HepG2 (cell line): ENCODE data around the gene CCDC154. TPM values are rescaled to one million over a fixed set of nuclear protein-coding genes. Genes with fewer than 3 reads are reported as not detected.

ENCODE experiments used
- ATAC-seq: fragments of 200-7000 bp; cut with Tn5 transposase; 3 replicates; pipeline ENCODE4 v1.9.1; 2020; ENCODE audit warnings: mild to moderate bottlenecking, moderate library complexity
- BruUV-seq: library from RNA; stranded (reverse); fragments of 400-500 nt; replicated peaks from 2 replicates; lab custom pipeline; 2021; lab: Mats Ljungman, UMichigan
- CTCF ChIA-PET: fragments of 300-600 bp; formaldehyde crosslinking; extraction: SDS; loops from one replicate; lab custom pipeline; 2021; ENCODE audit warnings: low total read pairs, inconsistent platforms, low intra/inter-chr PET ratio; lab: Yijun Ruan, JAX
- POLR2A ChIA-PET: fragments of 350-600 bp; sonication (Branson Sonifier 250); formaldehyde crosslinking; loops from one replicate; lab custom pipeline; 2020; ENCODE audit warnings: antibody characterized with exemption, inconsistent platforms; lab: Yijun Ruan, JAX
- DNase-seq: peaks from one replicate; pipeline ENCODE4 v3.0.0-alpha.2; 2015; ENCODE audit warnings: low spot score
- FAIRE-seq: peaks from 3 replicates; lab custom pipeline; 2011; peaks lifted over from hg19 to GRCh38; lab: Jason Lieb, UNC
- H2AFZ ChIP-seq: one replicate; pipeline ENCODE4 v1.6.1; 2011; ENCODE audit warnings: low read length, inconsistent platforms
- H3K27ac ChIP-seq: fragments of 300-600 bp; 3 replicates; pipeline ENCODE4 v1.8.0; 2011; ENCODE audit warnings: mixed run types, mild to moderate bottlenecking, mixed read lengths, low read length, inconsistent platforms; ENCODE audit not compliant: insufficient read depth; ENCODE audit errors: extremely low read length
- H3K27me3 ChIP-seq, 2 experiments: fragments of 200-600 bp in 1 of 2; 2 replicates in 1 of 2; 3 replicates in 1 of 2; pipeline versions ENCODE4 v1.6.0 to v1.8.0; 2011; ENCODE audit warnings: low read length in 2 of 2, mild to moderate bottlenecking in 2 of 2, moderate library complexity in 2 of 2, inconsistent platforms in 1 of 2; ENCODE audit not compliant: insufficient read depth in 2 of 2, control insufficient read depth in 1 of 2
- H3K36me3 ChIP-seq, 2 experiments: fragments of 200-600 bp in 1 of 2; replicated peaks in 1 of 2; 2 replicates in 1 of 2; 3 replicates in 1 of 2; pipeline versions ENCODE4 v1.5.1 to v1.8.0; 2011; ENCODE audit warnings: low read length in 2 of 2, inconsistent platforms in 1 of 2; ENCODE audit not compliant: insufficient read depth in 2 of 2, control insufficient read depth in 1 of 2
- H3K4me1 ChIP-seq: 2 replicates; pipeline ENCODE4 v1.5.1; 2012; ENCODE audit warnings: low read length, inconsistent platforms; ENCODE audit not compliant: insufficient read depth
- H3K4me2 ChIP-seq: 2 replicates; pipeline ENCODE4 v1.6.0; 2011; ENCODE audit warnings: low read depth, low read length, inconsistent platforms
- H3K4me3 ChIP-seq, 3 experiments: fragments of 200-600 bp in 1 of 3; sonication (generic), shearing (Covaris generic) in 1 of 3; replicated peaks in 1 of 3; 2 replicates each; pipeline ENCODE4 v1.5.1; 2011 to 2016; ENCODE audit warnings: low read length in 3 of 3, inconsistent platforms in 2 of 3, low read depth in 2 of 3, mild to moderate bottlenecking in 2 of 3, control low read depth in 1 of 3, mixed read lengths in 1 of 3; ENCODE audit not compliant: insufficient read depth in 1 of 3
- H3K79me2 ChIP-seq: one replicate; pipeline ENCODE4 v1.6.1; 2011; ENCODE audit warnings: low read length, inconsistent platforms; ENCODE audit not compliant: insufficient read depth
- H3K9ac ChIP-seq: 2 replicates; pipeline ENCODE4 v1.6.0; 2011; ENCODE audit warnings: mild to moderate bottlenecking, low read depth, low read length, inconsistent platforms; ENCODE audit not compliant: insufficient read depth
- H3K9me3 ChIP-seq: 2 replicates; pipeline ENCODE4 v1.5.1; 2012; ENCODE audit warnings: mild to moderate bottlenecking, low read length
- H4K20me1 ChIP-seq: 2 replicates; pipeline ENCODE4 v1.6.0; 2011; ENCODE audit warnings: inconsistent platforms, mild to moderate bottlenecking, low read length, moderate library complexity; ENCODE audit not compliant: insufficient read depth
- AGO2 ChIP-seq: fragments of 200-400 bp; formaldehyde crosslinking; optimal IDR thresholded peaks from 2 replicates; pipeline ENCODE3; 2017; ENCODE audit warnings: mild to moderate bottlenecking, low read depth, low read length, moderate library complexity
- HMGXB3 ChIP-seq: sonication (generic); formaldehyde crosslinking; IDR thresholded peaks from 2 replicates; pipeline ENCODE4 v1.4.0; 2020; ENCODE audit warnings: missing genetic modification reagents, borderline replicate concordance
- MED8 ChIP-seq: sonication (generic); formaldehyde crosslinking; IDR thresholded peaks from 2 replicates; pipeline ENCODE4 v1.8.1; 2023; ENCODE audit warnings: mild to moderate bottlenecking, missing genetic modification reagents; ENCODE audit not compliant: insufficient replicate concordance
- MYNN ChIP-seq: sonication (generic); formaldehyde crosslinking; IDR thresholded peaks from 2 replicates; pipeline ENCODE4 v1.4.0; 2020; ENCODE audit warnings: mild to moderate bottlenecking, low read depth, missing genetic modification reagents
- TAF1 ChIP-seq: sonication (generic); formaldehyde crosslinking; IDR thresholded peaks from 2 replicates; pipeline ENCODE4 v1.4.0; 2020; ENCODE audit warnings: missing genetic modification reagents
- ZNF331 ChIP-seq: sonication (generic); formaldehyde crosslinking; IDR thresholded peaks from 2 replicates; pipeline ENCODE4 v1.4.0; 2020; ENCODE audit warnings: missing genetic modification reagents
- ZNF556 ChIP-seq: sonication (generic); formaldehyde crosslinking; IDR thresholded peaks from 2 replicates; pipeline ENCODE4 v1.4.0; 2020; ENCODE audit warnings: mild to moderate bottlenecking, missing genetic modification reagents, borderline replicate concordance
- ZNF788 ChIP-seq: sonication (generic); formaldehyde crosslinking; IDR thresholded peaks from 2 replicates; pipeline ENCODE4 v1.5.0; 2020; ENCODE audit warnings: mild to moderate bottlenecking, missing genetic modification reagents, borderline replicate concordance
- ZSCAN31 ChIP-seq: sonication (generic); formaldehyde crosslinking; IDR thresholded peaks from 2 replicates; pipeline ENCODE4 v1.5.0; 2020; ENCODE audit warnings: low read depth, mild to moderate bottlenecking, missing genetic modification reagents
- ZSCAN5A ChIP-seq: sonication (generic); formaldehyde crosslinking; IDR thresholded peaks from 2 replicates; pipeline ENCODE4 v1.8.0; 2022; ENCODE audit warnings: mild to moderate bottlenecking, missing genetic modification reagents, borderline replicate concordance
- WGBS: methylation state at CpG from one replicate; pipeline ENCODE4 v1.1.6; 2017; ENCODE audit warnings: low lambda C conversion rate; 5-methylcytosine and 5-hydroxymethylcytosine counted together
- in situ Hi-C: cut with HindIII; loops from 2 replicates; pipeline ENCODE4 v1.10.0; 2017; ENCODE audit warnings: low pct_unique_long_range_greater_than_20kb; ENCODE audit not compliant: extremely low pct_ligation_motif_present
- intact Hi-C: fragments of 100-400 bp; cut with micrococcal nuclease; formaldehyde crosslinking; loops from one replicate; pipeline ENCODE4 v1.10.0; 2022; ENCODE audit not compliant: unreplicated experiment
- polyA plus RNA-seq, 8 experiments: library from polyadenylated mRNA; depleted of rRNA in 3 of 8; stranded (reverse) in 7 of 8; unstranded in 1 of 8; fragments of >200 nt; fragmentation: Illumina TruSeq in 4 of 8; extraction: Trizol in 4 of 8; gene quantifications; 2 replicates each; pipeline versions ENCODE4 v1.2.1 to v1.2.3, GENCODE V29; 2011 to 2016; ENCODE audit warnings: low read depth in 4 of 8, missing spikeins in 1 of 8, mixed read lengths in 1 of 8; ENCODE audit not compliant: insufficient read depth in 1 of 8
- total RNA-seq, 5 experiments: library from RNA; depleted of rRNA; stranded (reverse); fragments of >200 nt; fragmentation: Illumina TruSeq; extraction: Trizol; gene quantifications; 2 replicates each; pipeline ENCODE4 v1.2.3, GENCODE V29; 2016; ENCODE audit warnings: low read depth in 1 of 5

The CCDC154 gene
- total and polyA plus RNA-seq, 2 of the 13 experiments (the other 11 are each of a cell fraction or from before 2014, with no cell fraction given): 0.92 to 1.5 TPM

DNA sequence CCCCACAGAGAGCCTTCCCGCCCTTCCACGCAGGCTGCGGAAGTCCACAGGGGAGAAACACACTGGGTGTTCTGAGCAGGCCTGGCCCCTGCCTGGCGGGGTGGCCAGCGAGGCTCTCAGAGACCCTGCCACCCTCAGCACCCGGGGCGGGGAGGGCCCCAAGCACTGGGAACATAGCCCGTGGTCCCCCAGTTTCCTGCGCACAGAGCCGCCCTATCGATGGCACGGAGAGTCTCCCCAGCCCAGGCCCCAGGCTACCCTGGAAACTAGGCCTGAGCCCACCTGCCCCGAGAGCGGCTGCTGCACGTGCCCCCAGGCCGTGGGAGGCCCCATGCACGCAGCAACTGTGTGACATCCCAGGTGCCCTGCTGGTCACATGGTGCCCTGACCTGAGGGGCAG is 10.2 kb upstream of the CCDC154 start:
- peaks cover 11 to 23% of the 10 kb centered on the region in 2 experiments; a peak in 4 of 5 replicates for H3K36me3 ChIP-seq
- ATAC-seq: no peak
- FAIRE-seq: no peak

GRCh38 chr16:1453316-1453715 is 9.0 kb upstream of the CCDC154 start:
- CTCF ChIA-PET: no interaction called here
- POLR2A ChIA-PET: no interaction called here
- no peaks in the 10 kb centered on the region for H4K20me1 ChIP-seq
- DNase-seq (no peak), ATAC-seq (no peak), FAIRE-seq (no peak)
- H3K27ac ChIP-seq: no peak overlapping the region
- no peaks in the 10 kb centered on the region for H3K27me3 ChIP-seq
- H3K9me3 ChIP-seq: no peaks in the 10 kb centered on the region
- no peak overlapping the region for H3K9ac ChIP-seq
- H3K4me3 ChIP-seq: no peak overlapping the region
- H3K79me2 ChIP-seq: no peaks in the 10 kb centered on the region
- no peak overlapping the region for H2AFZ ChIP-seq
- WGBS: 98% methylated on average over 18 of the region's 19 CpGs
- in situ Hi-C loops (no loop called here), intact Hi-C loops (no loop called here)
- no peak overlapping the region for H3K4me2 ChIP-seq
- H3K4me1 ChIP-seq: no peaks in the 10 kb centered on the region
- peaks cover 9 to 16% of the 10 kb centered on the region in 2 experiments; a peak in 4 of 5 replicates for H3K36me3 ChIP-seq
- BruUV-seq: no TSS peak
- TF ChIP-seq ZSCAN5A (no peak), ZSCAN31 (CRISPR knock-in tag) (no peak), HMGXB3 (CRISPR knock-in tag) (no peak), MYNN (CRISPR knock-in tag) (no peak), TAF1 (CRISPR knock-in tag) (no peak), MED8 (no peak), ZNF331 (CRISPR knock-in tag) (no peak), ZNF556 (no peak)

More for the DNA sequence above, 10.2 kb upstream of the CCDC154 start:
- ChIA-PET POLR2A (no interaction called here), CTCF (no interaction called here)
- Histone ChIP-seq H2AFZ (no peak overlapping the region), H3K9ac (no peak overlapping the region), H3K9me3 (no peaks in the 10 kb centered on the region)
- intact Hi-C loops: no loop called here
- no peak for TF ChIP-seq ZNF788 (CRISPR knock-in tag)
- TF ChIP-seq AGO2: peak; percentile 41
- TF ChIP-seq, all 625 proteins: peak for 1
- in situ Hi-C loops: no loop called here
- Histone ChIP-seq H3K79me2 (no peaks in the 10 kb centered on the region), H3K4me3 (no peak overlapping the region), H3K27me3 (no peaks in the 10 kb centered on the region), H3K27ac (no peak overlapping the region), H3K4me1 (no peaks in the 10 kb centered on the region), H4K20me1 (no peaks in the 10 kb centered on the region), H3K4me2 (no peak overlapping the region)
- no peak for DNase-seq
- 96% methylated on average over 4 of the region's 17 CpGs for WGBS
- no TSS peak for BruUV-seq
